Central memory CD4-positive, alpha-beta T cell (primary cell): Measurements from ENCODE around the gene AP2A2.

Source experiments
- DNase-seq: peaks from one replicate; pipeline ENCODE4 v3.0.0; 2022

AP2A2 gene

DNA sequence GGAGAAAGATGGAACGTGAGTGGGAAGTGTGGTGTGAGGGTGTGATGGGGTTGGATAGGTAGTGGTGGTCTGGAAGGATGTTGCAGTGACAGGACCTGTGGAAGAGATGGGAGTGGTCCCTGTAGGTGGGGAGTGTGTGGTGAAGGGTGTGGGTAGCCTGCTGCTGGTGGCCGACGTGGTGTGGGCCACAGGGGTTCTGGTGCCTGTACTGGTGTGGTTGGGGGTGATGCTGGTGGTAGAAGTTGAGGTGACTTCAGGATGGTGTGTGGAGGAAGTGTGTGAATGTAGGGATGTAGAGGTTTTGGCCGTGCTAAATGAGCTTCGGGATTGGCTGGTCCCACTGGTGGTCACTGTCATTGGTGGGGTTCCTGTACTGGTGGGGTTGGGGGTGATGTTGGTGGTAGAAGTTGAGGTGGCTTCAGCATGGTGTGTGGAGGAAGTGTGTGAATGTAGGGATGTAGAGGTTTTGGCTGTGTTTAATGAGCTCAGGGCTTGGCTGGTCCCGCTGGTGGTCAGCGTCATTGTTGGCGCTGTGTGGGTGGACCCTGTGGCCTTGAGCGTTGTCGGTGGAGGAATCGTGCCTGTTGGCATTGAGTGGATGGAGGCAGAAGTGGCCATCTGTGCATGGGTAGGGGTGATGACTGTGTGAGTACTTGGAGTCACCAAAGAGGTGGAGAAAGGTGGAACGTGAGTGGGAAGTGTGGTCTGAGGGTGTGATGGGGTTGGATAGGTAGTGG, 91.8 kb downstream of the AP2A2 start:
- DNase-seq: no peak

GRCh38 chr11:1018091-1018490, 92.4 kb downstream of the AP2A2 start:
- DNase-seq: no peak

DNA sequence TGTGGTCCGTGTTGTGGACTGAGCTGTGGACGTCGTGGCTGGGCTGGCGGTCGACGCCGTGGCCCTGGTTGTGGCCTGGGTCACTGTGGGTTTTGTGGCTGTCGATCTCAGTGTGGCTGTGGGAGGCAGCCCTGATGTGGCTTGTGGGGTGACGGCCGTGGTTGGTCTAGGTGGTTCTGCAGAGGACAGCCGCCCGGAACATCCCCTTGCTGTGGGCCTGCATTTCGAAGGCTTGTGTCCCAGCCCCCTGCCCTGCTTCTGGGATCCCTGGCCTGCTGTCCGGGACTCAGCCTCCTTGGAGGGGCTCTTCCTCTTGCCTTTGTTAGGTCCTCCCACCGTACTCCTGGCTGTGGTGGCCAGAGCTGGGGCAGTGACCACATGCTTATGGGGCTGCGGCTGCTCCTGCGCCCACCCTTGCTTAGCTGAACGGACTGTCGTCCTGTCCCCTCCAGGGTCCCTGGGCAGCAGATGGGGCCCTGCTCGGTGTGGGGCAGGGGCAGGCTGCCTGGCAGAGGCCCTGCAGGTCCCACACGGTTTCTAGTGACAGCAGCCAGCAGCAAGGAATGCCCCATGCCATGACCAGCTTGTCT, 93.7 kb downstream of the AP2A2 start:
- DNase-seq: no peak

GRCh38 chr11:1020211-1020905, 94.7 kb downstream of the AP2A2 start:
- no peak for DNase-seq

DNA sequence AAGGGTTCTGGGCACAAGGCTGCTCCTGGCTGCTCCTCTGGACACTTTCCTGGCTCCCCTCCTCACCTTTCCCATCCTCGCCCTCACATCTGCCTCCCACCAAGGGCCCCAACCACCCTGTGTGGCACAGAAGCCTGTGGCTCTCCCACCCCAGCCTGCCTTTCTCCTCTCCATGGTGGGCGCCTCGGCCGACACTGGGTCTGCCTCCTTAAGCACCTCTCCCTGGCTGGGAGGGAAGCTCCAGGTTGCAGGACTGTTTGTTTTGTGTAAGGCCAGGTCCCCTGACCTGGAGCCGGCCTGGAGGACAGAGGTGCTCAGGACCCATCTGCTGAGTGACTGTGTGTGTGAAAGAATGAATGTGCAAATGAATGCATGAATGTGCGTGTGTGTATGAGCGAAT, 96.7 kb downstream of the AP2A2 start:
- DNase-seq: no peak

GRCh38 chr11:1022908-1023810, 97.5 kb downstream of the AP2A2 start:
- DNase-seq: no peak

- no peak for DNase-seq
Measured at GRCh38 chr11:1023811-1024596, 98.3 kb downstream of the AP2A2 start.

GRCh38 chr11:1024597-1025409, 99.1 kb downstream of the AP2A2 start:
- no peak for DNase-seq

- no peak for DNase-seq
Measured at GRCh38 chr11:1025410-1026162, 99.9 kb downstream of the AP2A2 start.

- no peak for DNase-seq
Measured at GRCh38 chr11:1026163-1026450, 100.4 kb downstream of the AP2A2 start.

GRCh38 chr11:1026641-1027482, 101.2 kb downstream of the AP2A2 start:
- no peak for DNase-seq

GRCh38 chr11:1027483-1028290, 102.0 kb downstream of the AP2A2 start:
- DNase-seq: no peak

GRCh38 chr11:1028291-1028540, 102.5 kb downstream of the AP2A2 start:
- no peak for DNase-seq

DNA sequence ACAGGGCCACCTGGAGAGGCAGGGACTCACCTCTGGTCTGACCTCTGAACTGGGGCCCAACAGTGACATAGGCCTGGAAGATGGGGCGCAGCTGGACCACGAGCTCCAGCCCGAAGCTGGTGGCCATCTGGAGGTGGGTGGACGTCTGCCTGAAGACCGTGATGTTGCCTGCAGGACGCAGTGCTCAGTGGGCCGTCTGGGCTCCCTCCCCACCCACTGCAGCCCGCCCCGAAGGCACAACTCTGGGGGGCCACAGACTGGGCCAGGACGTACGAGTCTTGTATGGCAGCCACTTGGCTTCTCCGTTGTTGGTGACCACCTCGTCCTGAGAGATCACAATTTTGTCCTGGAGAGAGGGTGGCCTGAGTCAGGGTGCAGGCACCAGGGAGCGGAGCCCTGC, 102.9 kb downstream of the AP2A2 start:
- no peak for DNase-seq

DNA sequence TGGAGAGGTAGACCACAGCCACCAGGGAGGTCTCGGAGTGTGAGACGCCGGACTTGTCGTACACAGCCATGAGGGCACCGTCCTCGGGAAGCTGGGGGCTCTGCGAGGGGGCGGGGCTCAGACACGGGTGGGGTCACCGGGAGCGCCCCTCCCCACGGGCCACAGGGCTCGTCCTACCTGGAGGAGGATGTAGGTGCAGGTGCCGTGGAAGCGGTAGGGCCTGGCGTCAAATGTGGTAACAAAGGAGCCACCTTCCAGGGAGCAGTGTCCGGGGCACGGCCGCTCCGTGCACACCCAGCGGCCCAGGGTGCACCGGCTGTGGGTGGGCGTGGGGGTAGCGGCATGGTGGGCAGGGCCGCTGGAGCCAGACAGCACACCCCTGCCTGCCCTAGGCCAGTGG, 103.4 kb downstream of the AP2A2 start:
- no peak for DNase-seq

- no peak for DNase-seq
Measured at GRCh38 chr11:1029654-1030053, 104.0 kb downstream of the AP2A2 start.

DNA sequence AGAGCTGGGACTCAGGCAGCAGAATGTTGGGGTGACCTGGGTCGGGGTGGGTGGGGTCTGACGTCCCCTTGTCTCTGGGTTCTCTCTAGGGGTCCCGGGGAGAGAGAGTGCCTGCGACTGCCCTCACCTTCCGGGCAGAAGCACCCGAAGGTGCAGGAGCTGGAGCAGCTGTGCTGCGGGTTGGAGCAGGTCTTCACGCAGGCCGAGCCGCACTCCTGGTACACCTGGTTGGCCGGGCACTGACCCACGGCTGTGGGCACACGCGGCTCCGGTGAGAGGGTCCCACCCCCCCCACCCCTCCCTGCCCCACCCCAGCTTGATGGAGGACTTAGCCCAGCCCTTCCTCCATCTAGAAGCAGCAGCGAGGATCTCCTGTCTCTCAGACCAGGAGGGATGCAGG, 104.4 kb downstream of the AP2A2 start:
- no peak for DNase-seq

DNA sequence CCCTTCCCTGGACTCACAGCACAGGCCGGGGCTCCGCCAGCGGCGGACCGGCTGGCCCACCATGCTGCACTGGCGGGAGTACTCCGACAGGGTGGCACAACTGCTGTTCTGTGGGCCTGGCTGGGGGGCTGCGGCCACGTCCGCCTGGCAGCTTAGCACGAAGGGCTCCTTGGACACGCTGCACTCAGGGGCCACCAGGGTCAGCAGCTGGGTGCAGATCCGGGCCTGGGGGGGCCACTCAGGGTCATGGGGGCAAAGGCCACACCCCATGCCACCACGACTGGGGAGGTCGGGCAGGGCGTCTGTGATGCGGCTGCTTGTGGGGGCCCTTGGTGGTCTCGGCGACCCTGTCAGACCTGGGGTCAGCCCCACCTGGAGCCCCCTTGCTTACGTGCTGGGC, 104.9 kb downstream of the AP2A2 start:
- no peak for DNase-seq
